Right hindlimb (tissue), 1 donor: ENCODE data around the gene DNMT3A.

Source experiments
- DNase-seq: peaks from one replicate; pipeline ENCODE4 v3.0.0-alpha.2; 2018

The DNMT3A gene

DNA sequence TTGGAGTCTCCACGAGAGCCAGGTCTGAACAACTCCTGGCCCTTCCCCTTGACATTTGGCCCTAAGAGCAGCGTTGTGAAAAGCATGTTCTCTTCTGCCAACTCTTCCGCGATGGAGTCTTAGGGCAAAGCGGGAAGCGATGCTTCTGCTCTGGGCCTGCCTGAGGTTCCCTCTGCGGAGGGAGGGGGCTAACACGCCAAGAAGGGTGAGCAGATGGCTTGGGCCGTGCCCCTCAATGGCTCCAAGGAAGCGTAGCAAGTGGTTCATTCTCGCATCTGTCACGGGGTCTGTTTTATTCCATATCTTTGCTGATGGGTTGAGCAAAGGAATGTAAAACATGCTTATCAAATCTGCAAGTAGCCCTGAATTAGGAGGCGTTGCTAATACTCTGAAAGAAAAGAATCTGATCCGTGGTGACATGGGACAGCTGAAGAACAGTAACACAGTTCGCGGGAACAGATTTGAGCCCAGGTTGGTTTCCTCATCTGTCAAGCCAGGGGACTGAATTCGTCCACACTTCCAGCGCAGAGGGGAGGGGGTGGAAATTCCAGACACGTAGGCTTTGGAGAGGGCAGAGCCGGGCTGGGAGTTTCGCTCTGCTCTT is 38.0 kb downstream of the DNMT3A start:
- peak; percentile 70 for DNase-seq

DNA sequence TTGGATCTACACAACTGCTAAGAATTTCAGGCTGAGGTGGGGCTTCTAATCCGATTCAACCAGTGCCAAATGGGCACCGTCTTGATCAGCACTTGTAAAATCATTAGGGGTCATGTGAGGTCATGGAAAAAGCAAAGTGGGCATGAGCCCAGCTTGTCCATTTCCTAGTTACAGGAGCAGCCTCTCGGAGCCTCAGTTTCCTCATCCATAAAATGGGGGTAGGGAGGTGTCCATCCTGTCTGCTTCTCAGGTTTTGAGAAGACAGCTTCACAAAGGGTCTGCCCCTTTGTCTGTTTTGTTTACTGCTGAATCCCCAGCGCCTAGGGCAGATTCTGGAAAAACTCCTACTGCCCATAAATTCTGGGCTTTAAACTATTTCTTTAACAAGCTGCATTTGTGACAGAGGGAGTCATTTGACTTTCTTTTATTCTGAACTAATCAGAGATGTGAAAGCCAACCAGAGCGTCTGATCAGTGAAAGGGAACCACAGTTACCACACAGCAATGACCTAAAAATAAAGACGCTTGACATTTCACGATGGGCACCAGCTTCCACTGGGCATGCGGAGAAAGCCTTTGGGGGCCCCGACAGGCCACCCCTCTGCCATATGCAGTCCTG is 38.9 kb downstream of the DNMT3A start:
- no peak for DNase-seq

DNA sequence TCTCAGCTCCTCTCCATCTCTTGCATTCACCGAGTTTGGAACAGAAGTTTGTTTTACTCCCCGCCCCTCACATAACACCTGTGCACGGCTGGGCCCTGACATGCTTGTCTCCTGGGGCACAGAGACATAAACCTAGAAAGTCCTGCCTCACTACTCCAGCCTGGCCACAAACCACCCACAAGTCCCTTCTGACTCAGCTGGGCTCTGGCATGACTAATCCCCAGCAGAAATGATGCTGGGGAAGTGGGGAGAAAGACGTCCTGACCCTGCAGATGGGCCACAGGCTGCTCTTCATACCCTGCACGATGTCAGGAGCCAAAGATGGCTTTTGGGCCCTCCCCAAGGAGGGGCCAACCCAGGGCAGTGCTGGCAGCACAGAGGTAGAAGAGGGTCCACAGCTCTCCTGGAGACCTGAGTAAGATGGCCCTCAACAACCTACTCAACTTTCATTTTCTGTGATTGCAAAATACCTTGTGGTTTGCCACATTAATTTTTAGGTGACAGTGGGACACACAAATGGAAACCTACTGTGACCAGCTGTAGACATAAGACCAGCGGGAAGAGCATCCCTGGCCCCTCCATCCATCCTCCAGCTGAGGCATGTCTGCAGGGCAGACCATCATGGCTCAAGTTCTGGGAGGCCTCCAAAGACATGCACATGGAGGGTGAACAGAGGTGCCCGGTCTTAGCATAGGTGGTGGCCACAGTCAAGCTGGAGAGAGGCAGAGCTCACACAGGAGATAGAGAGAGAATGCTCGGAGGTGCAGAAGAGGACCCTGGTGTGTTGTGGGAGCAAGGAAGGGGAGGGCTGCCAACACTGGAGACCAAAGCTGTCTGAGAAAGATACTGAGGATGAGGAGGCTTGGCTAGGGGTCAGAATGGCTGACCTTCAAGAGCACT is 40.0 kb downstream of the DNMT3A start:
- DNase-seq: no peak

DNA sequence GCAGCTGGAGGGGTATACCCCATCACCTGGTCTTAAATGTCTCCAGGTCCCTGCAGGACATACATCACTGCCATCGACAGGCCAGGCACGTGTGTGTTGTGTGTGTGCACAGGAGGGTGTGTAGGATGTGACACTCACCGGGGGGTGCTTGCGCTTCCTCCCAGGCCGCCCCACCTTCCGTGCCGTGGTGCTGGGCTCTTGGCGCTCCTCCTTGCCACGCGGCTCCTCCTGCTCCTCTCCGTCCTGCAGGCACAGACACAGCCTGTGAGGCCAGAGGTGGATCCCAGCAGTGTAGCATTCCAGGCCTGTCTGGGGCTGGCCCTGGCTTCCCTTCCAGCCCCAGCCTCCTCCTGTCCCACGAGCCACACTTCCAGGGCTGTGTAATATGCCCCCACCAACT is 41.7 kb downstream of the DNMT3A start:
- DNase-seq: no peak

DNA sequence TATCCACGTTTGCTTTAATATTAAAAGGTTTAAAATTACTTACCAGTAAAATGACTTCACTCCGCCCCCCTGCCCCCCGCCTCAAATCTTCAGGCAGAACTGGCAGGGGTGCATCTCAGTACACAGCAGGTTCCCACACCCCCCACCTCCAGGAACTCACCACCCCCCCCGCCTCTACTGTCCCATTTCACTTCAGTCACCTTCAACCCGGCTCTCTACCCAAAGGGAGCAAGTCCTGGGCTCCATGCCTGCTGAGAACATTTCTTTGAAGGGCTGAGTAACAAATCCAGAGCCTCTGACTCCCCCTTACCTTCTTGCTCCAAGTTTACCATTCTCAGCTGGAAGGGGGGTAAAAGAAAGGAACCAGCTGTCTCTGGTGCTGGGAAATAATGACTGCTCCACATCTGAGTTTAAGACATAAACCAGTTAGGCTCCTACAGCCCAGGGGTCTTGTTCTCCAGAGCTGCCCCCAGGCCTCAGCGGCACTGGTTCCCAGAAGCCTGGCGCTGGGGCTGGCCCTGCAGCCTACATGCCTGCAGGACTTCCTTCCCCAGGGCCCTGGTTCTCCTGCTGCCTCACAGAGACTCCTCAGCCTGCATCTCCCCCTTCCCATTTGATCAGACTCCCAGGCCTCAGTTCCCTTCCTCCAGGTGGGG is 42.8 kb downstream of the DNMT3A start:
- DNase-seq: no peak

DNA sequence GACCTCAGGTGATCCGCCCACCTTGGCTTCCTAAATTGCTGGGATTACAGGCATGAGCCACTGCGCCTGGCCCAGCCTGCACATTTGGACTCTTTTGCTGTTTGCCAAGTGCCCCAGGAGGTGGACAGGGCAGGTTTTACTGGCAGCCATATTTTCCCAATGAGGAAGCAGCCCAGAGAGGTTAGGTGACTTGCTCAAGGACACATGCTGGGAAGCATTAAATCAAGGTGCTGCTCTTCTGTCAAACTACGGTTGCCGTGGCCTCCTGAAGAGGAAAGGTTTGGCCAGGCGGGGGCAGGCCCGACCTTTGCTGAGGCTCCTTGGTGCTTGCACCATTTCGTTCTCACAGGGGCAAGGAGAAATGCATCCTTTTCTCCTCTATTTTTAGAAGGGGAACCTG is 44.0 kb downstream of the DNMT3A start:
- DNase-seq: no peak

DNA sequence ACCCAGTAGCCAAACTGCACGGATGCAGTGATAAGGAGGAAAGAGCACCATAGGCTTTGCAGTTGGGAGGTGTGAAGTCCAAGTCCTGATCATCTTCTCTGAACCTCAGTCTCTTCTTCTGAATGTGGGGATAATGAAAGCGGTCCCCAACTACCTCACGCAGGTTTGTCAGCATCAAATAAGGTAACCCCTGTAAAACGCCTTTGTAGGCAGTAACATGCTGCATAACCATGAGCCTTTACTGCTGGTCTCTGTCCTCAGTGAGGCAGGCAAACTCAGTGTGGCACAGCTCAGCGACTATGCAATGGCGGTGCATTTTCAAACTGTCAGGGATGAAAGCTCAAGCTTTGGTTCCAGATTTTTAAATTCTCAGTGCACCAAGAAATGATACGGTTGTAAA is 46.1 kb downstream of the DNMT3A start:
- DNase-seq: no peak

DNA sequence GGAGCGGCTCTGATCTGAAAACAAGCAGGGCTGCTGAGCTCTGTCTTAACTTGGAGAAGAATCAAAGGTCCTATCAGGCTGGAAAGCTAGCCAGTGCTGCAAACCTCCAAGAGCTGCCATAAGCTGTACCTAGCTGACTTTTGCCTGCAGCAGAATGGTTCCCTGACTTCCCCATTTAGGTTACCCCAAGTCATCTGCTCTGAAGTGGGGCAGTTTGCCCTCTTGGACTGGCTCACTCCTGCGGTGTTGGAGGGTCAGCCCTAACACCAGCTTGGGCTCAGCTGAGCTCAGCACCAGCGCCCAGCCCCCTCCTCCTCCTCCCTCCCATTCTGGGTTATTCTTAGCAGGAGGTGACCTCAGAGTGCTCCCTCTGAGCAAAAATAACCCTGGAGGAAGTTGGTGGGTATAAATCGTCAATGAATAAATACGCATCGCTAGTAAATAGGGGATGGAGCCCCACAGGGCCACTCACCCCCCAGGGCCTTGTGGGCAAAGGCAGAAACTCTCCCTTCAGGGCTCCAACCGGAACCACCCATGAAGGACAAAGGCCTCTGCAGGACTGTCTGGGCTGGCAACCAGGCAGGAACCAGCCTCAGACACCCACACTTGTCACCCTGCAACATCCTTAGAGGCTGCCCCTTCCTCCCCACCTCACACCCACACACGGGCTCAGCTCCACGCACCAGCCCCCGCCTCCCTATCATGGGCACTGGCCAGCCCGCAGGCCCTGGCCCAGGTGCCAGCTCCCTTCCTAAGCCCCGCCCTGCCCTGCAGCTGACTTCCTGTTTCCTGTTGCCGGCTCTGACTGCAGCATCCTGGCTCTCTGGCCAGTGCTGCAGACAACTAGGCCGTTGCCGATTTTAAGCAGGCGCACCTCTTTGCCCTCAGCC is 46.9 kb downstream of the DNMT3A start:
- peak; percentile 78 for DNase-seq

DNA sequence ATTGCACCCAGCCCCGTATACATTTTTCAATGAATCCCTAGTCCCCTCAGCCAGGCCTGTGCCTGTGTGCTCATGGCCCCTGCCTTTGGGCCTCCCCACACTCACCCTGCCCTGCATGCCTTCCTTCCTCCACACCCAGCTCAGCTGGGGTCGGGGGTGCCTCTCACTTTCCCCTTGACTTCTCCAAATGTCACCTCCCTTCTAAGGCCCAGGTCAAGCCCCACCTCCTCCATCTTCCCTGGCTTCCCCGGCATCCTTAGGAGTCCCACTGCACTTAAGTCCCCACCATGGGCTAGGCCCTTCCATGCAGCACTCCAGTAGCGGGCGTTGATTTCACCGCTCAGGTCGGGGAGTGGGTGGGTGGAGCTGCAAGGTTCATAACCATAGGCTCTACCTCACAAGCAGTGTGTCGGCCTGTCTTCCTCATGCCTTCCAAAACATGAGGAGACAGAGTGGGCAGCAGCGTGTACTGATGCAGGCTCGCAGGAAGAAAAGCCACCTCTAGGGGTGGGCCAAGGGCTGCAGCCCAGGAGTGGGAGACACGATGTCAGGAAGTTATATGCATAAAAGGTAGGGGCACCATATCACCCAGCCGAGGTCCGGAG is 47.7 kb downstream of the DNMT3A start:
- no peak for DNase-seq

DNA sequence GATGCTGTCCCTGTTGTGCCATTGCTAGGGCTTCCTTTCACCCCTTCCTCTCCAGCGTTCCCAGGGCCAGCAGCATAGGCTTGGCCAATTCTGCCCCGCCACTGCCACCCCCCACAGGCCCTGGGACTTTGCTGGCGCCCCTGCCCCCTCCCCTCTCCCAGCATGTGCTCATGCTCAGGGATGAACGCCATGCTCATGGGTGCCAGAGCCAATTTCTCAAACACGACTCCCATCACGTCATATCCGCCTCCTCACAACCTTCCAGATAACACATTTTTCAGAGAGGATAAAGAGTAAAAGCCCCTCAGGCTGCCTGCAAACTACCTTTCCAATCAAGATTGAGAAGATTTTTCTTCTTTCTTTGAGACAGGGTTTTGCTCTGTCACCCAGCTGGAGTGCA is 48.6 kb downstream of the DNMT3A start:
- no peak for DNase-seq

DNA sequence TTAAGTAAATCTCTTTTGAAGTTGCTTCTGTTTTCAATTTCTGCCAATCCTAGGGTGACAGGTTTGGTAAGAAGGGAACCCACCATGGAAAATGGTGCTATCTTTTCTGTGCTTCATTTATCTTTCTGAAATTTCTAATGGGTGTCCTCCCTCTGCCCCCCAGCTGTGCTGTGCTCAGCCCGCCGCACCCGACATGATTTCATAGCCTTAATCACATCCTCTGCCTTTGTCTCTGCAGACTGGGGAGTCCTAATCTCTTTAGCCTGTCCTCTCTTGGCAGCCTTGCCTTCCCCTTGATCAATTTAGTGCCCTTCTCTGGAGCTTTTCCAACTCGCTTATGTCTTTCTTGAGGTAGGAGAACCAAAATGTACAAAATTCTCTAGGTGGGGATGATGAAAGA is 49.3 kb downstream of the DNMT3A start:
- no peak for DNase-seq

DNA sequence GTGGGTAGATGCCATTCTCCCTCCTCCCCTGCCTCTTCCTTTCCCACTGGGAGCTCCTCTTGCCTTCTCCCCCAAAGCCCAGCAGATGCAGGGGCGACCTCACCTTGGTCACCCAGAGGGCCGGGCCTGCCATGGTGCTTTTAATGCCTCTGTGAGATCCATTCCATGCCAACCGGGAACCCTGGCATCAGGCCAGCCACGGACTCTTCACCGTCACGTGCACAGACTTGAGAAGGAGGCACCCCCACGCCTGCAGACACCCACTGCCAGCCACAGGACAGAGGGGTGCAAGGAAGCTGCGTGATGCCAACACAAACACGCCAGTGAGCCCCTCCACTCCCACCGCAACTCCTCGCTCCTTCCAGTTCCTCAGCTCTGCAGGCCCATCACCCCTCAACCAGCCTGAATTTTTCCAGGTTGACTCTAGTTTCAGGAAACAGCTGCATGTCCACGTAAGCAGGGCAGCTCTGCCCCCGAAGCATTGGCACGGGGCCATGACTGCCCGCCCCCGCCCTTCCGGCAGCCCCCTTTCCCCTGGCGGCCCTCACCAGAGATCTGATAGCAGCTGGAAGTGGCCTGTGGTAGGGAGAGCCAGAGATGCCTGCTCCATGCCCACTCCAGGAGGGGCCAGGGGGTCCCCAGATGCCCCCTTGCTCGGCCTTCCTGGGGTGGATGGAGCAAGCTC is 50.8 kb downstream of the DNMT3A start:
- DNase-seq: peak; percentile 84

DNA sequence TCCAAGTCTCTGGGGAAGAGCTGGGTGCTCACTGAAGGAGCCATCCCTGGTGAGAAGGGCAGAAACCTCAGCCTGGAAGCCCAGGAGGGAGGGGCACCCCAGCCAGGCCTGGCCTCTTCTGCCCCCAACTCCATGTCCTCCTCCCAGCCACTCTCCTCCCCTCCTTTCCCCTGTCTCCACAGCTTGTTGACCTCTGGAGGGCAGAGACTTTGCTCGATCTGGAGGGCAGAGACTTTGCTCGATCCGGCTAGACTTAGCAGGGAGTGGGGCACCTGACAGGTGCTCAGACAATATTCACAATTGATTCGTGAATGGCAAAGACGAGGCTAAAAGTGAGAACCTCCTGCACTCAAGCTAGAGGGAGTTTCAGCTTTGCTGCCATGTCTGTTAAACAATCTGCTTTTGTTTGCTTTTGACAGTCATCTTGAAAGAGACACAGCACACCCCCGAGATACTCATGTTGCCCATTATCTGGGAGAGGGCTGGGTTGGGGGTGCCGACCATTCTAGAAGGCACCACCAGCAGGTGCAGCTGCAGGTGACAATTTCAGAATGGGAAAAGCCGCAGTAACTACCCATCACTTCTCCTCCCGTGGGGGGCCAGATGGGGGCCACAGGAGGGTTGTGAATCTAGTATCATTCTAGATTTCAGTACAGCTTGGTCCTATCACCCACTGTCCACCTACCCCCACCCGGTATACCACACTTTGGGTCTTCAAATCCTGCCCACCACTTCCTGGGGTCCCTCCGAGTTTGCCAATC is 54.8 kb downstream of the DNMT3A start:
- DNase-seq: no peak

DNA sequence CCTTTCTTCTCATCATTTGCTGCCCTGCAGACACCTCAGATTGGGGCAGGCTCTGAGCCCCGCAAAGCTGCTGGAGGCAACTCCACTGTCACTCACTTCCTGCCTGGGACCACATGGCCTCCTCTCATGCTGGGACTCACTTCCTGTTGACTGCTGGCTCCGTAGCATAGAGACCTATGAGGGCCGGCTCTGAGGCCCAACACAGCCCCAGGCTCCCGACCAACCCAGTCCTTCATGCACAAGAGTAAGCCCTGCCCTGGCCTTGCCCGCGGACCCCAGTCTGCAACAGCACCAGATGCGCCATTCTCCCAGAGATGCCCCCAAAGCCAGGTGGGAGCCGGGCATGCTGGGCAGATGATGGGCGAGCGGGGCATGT is 55.7 kb downstream of the DNMT3A start:
- DNase-seq: no peak

DNA sequence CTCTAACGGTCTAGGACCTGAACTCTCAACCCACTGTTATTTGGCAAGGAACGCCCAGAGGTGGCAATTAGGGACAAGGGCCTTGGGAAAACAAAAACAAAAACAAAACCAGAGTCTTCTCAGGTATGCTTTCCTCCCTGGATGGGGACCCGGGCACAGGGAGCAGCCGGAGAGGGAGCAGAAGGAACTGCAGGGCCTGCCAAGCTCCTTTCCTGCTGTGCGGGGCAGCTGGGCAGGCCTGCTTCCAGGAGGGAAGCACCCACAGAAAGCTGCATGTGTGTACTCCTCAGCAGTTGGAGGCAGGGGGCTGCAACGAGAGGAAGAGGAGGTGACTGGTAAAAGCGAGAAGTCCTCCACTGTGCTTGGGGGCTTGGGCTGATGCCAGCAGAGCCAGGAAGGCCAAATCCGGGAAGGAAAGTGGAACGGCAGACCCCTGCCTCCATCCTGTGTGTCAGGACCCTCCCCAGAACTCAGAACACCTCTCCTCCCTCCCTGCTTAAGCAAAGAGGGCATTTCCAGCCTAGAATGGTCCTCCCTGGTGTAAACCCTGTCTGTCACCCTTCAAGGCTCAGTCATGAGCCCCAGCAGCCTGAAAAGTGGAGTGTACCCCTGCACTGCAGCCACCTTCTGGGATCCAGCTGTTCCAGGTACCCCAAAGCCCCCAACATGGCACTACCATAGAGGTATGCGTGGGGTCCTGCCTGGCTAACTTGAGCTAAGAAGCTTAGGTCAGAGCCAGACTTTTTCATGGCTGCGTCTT is 56.3 kb downstream of the DNMT3A start:
- DNase-seq: no peak

DNA sequence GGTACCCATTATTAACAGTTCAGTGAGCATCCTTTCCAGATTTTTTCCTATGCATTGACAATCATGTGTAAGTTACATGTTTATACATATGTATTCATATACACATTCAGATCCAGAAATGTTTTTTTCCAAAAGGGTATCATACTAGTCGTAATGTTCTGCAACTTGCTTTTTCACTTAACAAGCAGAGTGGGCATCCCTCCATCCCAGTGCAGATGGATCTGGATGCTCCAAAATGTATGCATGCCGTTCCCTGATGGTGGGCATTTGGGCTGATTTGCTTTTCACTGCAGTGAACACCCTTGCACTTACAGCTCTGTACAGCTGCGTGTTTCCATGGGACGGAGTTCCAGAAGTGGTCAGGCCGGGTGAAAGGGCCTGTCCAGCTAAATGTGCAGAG is 57.0 kb downstream of the DNMT3A start:
- DNase-seq: no peak

DNA sequence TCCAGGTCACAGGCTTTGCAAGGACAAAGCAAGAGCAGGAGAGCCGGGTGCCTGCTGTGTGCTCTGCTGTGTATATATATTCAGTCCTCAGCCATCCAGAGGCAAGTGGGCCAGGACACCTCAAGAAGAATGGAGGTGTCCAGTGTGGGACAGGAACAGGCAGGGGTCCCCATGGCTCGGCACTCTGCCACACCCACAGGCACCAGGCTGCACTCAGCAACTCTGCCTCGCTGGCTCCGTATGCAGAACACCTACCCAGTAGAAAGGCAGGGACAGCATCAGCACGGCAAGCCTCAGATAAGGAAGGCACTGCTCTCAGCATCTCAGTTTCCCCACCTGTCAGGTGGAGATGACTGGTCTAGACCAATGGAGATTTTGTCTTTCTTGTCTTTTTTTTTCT is 57.8 kb downstream of the DNMT3A start:
- DNase-seq: no peak

DNA sequence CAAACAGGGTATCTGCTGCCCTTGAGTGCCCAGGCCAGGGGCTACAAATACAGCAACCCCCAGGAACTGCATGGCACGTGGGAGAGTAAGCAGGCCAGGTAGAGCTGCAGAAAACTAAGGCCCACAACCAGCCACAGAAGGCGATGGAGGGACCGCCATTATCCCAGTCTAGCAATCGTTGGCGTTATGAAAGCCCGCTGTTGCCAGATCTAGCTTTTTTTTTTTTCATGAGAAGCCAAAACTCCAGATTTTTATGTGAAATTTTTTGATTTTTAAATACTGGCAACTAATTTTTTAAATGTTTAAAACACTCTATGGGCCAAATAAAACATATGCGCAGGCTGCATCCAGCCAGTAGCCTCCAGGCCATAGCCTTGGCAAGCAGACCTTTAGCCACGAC is 59.8 kb downstream of the DNMT3A start:
- no peak for DNase-seq

DNA sequence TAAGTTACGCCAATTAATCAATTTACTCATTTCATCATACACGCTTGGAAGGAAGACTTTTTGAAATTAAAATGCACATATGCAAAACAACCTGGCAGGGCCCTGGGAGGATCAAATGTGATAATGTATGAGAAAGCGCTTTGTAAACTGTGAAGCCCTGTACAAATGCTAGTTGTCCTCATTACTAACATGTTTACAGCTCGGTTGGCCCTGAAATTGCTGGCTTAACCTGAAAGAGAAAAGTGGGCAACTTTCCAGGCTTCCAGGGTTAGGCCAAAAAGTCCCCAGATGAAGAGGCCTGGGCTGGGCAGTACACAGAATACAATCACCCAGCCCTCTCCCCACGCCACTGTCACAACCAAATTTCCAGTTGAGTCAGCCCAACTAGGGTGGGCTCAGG is 60.2 kb downstream of the DNMT3A start:
- no peak for DNase-seq
